ENCODE measurements around the gene PDLIM3.

DNA sequence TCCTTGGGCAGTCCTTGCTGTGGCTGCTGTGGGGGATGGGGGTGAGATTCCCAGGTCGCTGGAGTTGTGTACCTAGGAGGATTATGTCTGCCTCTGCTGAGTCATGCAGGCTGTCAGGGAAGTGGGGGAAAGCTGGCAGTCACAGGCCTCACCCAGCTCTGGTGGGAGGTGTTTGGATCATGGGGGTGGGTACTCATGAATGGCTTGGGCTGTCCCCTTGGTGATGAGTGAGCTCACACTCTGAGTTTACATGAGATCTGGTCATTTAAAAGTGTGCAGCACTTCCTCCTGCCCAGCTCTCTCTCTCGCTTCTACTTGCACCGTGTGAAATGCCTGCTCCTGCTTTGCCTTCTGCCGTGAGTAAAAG lies 24.6 kb upstream of the PDLIM3 start:
- TF ChIP-seq, protein P1, sequence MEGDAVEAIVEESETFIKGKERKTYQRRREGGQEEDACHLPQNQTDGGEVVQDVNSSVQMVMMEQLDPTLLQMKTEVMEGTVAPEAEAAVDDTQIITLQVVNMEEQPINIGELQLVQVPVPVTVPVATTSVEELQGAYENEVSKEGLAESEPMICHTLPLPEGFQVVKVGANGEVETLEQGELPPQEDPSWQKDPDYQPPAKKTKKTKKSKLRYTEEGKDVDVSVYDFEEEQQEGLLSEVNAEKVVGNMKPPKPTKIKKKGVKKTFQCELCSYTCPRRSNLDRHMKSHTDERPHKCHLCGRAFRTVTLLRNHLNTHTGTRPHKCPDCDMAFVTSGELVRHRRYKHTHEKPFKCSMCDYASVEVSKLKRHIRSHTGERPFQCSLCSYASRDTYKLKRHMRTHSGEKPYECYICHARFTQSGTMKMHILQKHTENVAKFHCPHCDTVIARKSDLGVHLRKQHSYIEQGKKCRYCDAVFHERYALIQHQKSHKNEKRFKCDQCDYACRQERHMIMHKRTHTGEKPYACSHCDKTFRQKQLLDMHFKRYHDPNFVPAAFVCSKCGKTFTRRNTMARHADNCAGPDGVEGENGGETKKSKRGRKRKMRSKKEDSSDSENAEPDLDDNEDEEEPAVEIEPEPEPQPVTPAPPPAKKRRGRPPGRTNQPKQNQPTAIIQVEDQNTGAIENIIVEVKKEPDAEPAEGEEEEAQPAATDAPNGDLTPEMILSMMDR (IDR thresholded peaks at IDR 0.05; ENCODE audit: insufficient read depth, low read length, poor library complexity, severe bottlenecking): no peak
- no peak for TF ChIP-seq EZH2phosphoT487 (conservative IDR thresholded peaks at IDR 0.05; ENCODE audit: low read length)
